PC-3 (cell line): ENCODE measurements around the gene FOXD3.

Source experiments
- CTCF ChIP-seq: fragments of 300-600 bp; sonication (generic); conservative IDR thresholded peaks from 2 replicates; pipeline ENCODE4 v1.5.1; 2017; ENCODE audit warnings: antibody characterized with exemption, low read depth, mild to moderate bottlenecking, low read length
- EZH2 ChIP-seq: fragments of 300-600 bp; sonication (generic); IDR thresholded peaks from one replicate; pipeline ENCODE4 v1.6.1; 2017; ENCODE audit warnings: antibody characterized with exemption, mild to moderate bottlenecking, low read length; ENCODE audit not compliant: unreplicated experiment
- EZH2phosphoT487 ChIP-seq: fragments of 300-600 bp; sonication (generic); IDR thresholded peaks from 2 replicates; pipeline ENCODE4 v1.6.1; 2018; ENCODE audit warnings: mild to moderate bottlenecking, antibody characterized with exemption, low read length, borderline replicate concordance

- TF ChIP-seq CTCF (no peak), EZH2 (no peak), EZH2phosphoT487 (no peak)
These were observed 20.0 kb downstream of the FOXD3 start for GRCh38 chr1:63342402-63342801.
